ENCODE results near the gene RASGEF1B. TPM values are rescaled to one million over a fixed set of nuclear protein-coding genes. Genes with fewer than 3 reads are reported as not detected.

The RASGEF1B gene
- total and polyA plus RNA-seq, 2 of the 13 experiments (the other 11 are each of a cell fraction or from before 2014, with no cell fraction given): 0.04 TPM

GRCh38 chr4:81432825-81433224, 38.9 kb downstream of the RASGEF1B start:
- Histone ChIP-seq H3K36me3 (replicated peaks in 1 of 2; ENCODE audit: control insufficient read depth in 1 of 2, insufficient read depth in 2 of 2, low read length in 2 of 2) (no peaks in the 10 kb centered on the region), H3K9me3 (ENCODE audit: low read length) (no peaks in the 10 kb centered on the region), H3K4me1 (ENCODE audit: insufficient read depth, low read length) (no peaks in the 10 kb centered on the region), H3K4me2 (ENCODE audit: low read depth, low read length) (no peak overlapping the region), H3K79me2 (ENCODE audit: insufficient read depth, low read length) (no peaks in the 10 kb centered on the region), H2AFZ (ENCODE audit: low read length) (no peak overlapping the region), H4K20me1 (ENCODE audit: insufficient read depth, low read length) (no peaks in the 10 kb centered on the region), H3K4me3 (replicated peaks in 1 of 3; ENCODE audit: insufficient read depth in 1 of 3, low read depth in 2 of 3, low read length in 3 of 3) (no peak overlapping the region), H3K27ac (ENCODE audit: extremely low read length, insufficient read depth, low read length) (no peak overlapping the region), H3K27me3 (ENCODE audit: control insufficient read depth in 1 of 2, insufficient read depth in 2 of 2, low read length in 2 of 2) (no peaks in the 10 kb centered on the region), H3K9ac (ENCODE audit: insufficient read depth, low read depth, low read length) (no peak overlapping the region)
- DNase-seq (ENCODE audit: low spot score) (no peak), FAIRE-seq (no peak), ATAC-seq (no peak)
- ChIA-PET CTCF (ENCODE audit: low intra/inter-chr PET ratio, low total read pairs) (no interaction called here), POLR2A (no interaction called here)
- in situ Hi-C loops (cut with HindIII; ENCODE audit: extremely low pct_ligation_motif_present, low pct_unique_long_range_greater_than_20kb): no loop called here
- intact Hi-C loops (cut with micrococcal nuclease; ENCODE audit: unreplicated experiment): no loop called here
- BruUV-seq (replicated peaks): no TSS peak
- 73% methylated on average over 4 of the region's 4 CpGs for WGBS (ENCODE audit: low lambda C conversion rate)
- TF ChIP-seq ARID2 (CRISPR knock-in tag; IDR thresholded peaks at IDR 0.05; ENCODE audit: borderline replicate concordance): no peak
- TF ChIP-seq TERF1 (CRISPR knock-in tag; IDR thresholded peaks at IDR 0.05): no peak
- TF ChIP-seq ZNF775 (CRISPR knock-in tag; IDR thresholded peaks at IDR 0.05; ENCODE audit: borderline replicate concordance): no peak
- TF ChIP-seq STAT5B (CRISPR knock-in tag; IDR thresholded peaks at IDR 0.05): no peak
- TF ChIP-seq PLRG1 (conservative IDR thresholded peaks at IDR 0.05): no peak
- no peak for TF ChIP-seq NFE2L2 (IDR thresholded peaks at IDR 0.05; ENCODE audit: low read length)
- no peak for TF ChIP-seq ZUFSP (CRISPR knock-in tag; IDR thresholded peaks at IDR 0.05; ENCODE audit: borderline replicate concordance)
- TF ChIP-seq, protein P1, sequence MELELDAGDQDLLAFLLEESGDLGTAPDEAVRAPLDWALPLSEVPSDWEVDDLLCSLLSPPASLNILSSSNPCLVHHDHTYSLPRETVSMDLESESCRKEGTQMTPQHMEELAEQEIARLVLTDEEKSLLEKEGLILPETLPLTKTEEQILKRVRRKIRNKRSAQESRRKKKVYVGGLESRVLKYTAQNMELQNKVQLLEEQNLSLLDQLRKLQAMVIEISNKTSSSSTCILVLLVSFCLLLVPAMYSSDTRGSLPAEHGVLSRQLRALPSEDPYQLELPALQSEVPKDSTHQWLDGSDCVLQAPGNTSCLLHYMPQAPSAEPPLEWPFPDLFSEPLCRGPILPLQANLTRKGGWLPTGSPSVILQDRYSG (CRISPR knock-in tag; IDR thresholded peaks at IDR 0.05): no peak
- TF ChIP-seq NFATC3 (CRISPR knock-in tag; IDR thresholded peaks at IDR 0.05): no peak
- TF ChIP-seq MAFG (CRISPR knock-in tag; IDR thresholded peaks at IDR 0.05): no peak
- TF ChIP-seq ZNF674 (CRISPR knock-in tag; IDR thresholded peaks at IDR 0.05; ENCODE audit: low read depth): no peak
- TF ChIP-seq, protein P2, sequence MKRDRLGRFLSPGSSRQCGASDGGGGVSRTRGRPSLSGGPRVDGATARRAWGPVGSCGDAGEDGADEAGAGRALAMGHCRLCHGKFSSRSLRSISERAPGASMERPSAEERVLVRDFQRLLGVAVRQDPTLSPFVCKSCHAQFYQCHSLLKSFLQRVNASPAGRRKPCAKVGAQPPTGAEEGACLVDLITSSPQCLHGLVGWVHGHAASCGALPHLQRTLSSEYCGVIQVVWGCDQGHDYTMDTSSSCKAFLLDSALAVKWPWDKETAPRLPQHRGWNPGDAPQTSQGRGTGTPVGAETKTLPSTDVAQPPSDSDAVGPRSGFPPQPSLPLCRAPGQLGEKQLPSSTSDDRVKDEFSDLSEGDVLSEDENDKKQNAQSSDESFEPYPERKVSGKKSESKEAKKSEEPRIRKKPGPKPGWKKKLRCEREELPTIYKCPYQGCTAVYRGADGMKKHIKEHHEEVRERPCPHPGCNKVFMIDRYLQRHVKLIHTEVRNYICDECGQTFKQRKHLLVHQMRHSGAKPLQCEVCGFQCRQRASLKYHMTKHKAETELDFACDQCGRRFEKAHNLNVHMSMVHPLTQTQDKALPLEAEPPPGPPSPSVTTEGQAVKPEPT (CRISPR knock-in tag; IDR thresholded peaks at IDR 0.05; ENCODE audit: low read depth): no peak
- no peak for TF ChIP-seq ZSCAN21 (CRISPR knock-in tag; IDR thresholded peaks at IDR 0.05; ENCODE audit: borderline replicate concordance)

All from HepG2 (cell line).